Trophoblast cell (in vitro differentiated cells and primary cell): ENCODE data around the gene MYLIP.
A peak's percentile ranks its signal among the peaks of the same experiment; 100 is the strongest.

Source experiments
- DNase-seq, 2 donors: peaks; one replicate each; pipeline ENCODE4 v3.0.0-alpha.2; 2016
- H2AFZ ChIP-seq: 2 replicates; pipeline ENCODE4 v1.6.1; 2013; ENCODE audit warnings: low read length, moderate library complexity, mild to moderate bottlenecking; ENCODE audit not compliant: insufficient read depth, poor library complexity
- H2AK5ac ChIP-seq: 2 replicates; pipeline ENCODE4 v1.6.1; 2013; ENCODE audit warnings: mild to moderate bottlenecking, low read length
- H2BK120ac ChIP-seq: 2 replicates; pipeline ENCODE4 v1.6.1; 2013; ENCODE audit warnings: low read length, mild to moderate bottlenecking, moderate library complexity; ENCODE audit not compliant: insufficient read depth, poor library complexity
- H2BK12ac ChIP-seq: 2 replicates; pipeline ENCODE4 v1.6.1; 2013; ENCODE audit warnings: mild to moderate bottlenecking, low read length, moderate library complexity
- H2BK5ac ChIP-seq: 2 replicates; pipeline ENCODE4 v1.6.1; 2013; ENCODE audit warnings: low read length, low read depth, moderate library complexity, mild to moderate bottlenecking; ENCODE audit not compliant: poor library complexity
- H3K14ac ChIP-seq: 2 replicates; pipeline ENCODE4 v1.6.1; 2013; ENCODE audit warnings: mild to moderate bottlenecking, low read length
- H3K18ac ChIP-seq: 2 replicates; pipeline ENCODE4 v1.6.1; 2013; ENCODE audit warnings: mild to moderate bottlenecking, low read length
- H3K23ac ChIP-seq: 2 replicates; pipeline ENCODE4 v1.6.1; 2013; ENCODE audit warnings: low read length
- H3K27ac ChIP-seq: 2 replicates; pipeline ENCODE4 v1.5.1; 2013; ENCODE audit warnings: low read depth, mild to moderate bottlenecking, inconsistent platforms, low read length, moderate library complexity
- H3K27me3 ChIP-seq: 2 replicates; pipeline ENCODE4 v1.6.1; 2013; ENCODE audit warnings: inconsistent platforms, mild to moderate bottlenecking, low read length, moderate library complexity; ENCODE audit not compliant: insufficient read depth
- H3K36me3 ChIP-seq, 2 experiments: 1 replicate in 1 of 2; 2 replicates in 1 of 2; pipeline ENCODE4 v1.6.1; 2013; ENCODE audit warnings: low read length in 2 of 2, mild to moderate bottlenecking in 2 of 2, moderate library complexity in 1 of 2; ENCODE audit not compliant: insufficient read depth in 2 of 2, control insufficient read depth in 1 of 2
- H3K4ac ChIP-seq: 2 replicates; pipeline ENCODE4 v1.6.1; 2013; ENCODE audit warnings: low read depth, mild to moderate bottlenecking, low read length, moderate library complexity
- H3K4me1 ChIP-seq, 2 experiments: 1 replicate in 1 of 2; 2 replicates in 1 of 2; pipeline ENCODE4 v1.6.1; 2013; ENCODE audit warnings: low read length in 2 of 2, mild to moderate bottlenecking in 2 of 2, moderate library complexity in 1 of 2; ENCODE audit not compliant: insufficient read depth in 2 of 2, control insufficient read depth in 1 of 2
- H3K4me2 ChIP-seq: 2 replicates; pipeline ENCODE4 v1.6.1; 2013; ENCODE audit warnings: inconsistent platforms, mild to moderate bottlenecking, low read length, moderate library complexity
- H3K4me3 ChIP-seq: 2 replicates; pipeline ENCODE4 v1.5.1; 2013; ENCODE audit warnings: mild to moderate bottlenecking, low read depth, low read length, inconsistent platforms
- H3K79me1 ChIP-seq: one replicate; pipeline ENCODE4 v1.6.1; 2013; ENCODE audit warnings: low read length
- H3K79me2 ChIP-seq: 2 replicates; pipeline ENCODE4 v1.6.1; 2013; ENCODE audit warnings: low read length, mild to moderate bottlenecking; ENCODE audit not compliant: control insufficient read depth, insufficient read depth, poor library complexity
- H3K9ac ChIP-seq: 2 replicates; pipeline ENCODE4 v1.6.1; 2013; ENCODE audit warnings: mild to moderate bottlenecking, low read length
- H3K9me3 ChIP-seq: 2 replicates; pipeline ENCODE4 v1.6.1; 2013; ENCODE audit warnings: low read depth, mild to moderate bottlenecking, control low read depth, inconsistent platforms, low read length; ENCODE audit not compliant: insufficient read depth
- H4K12ac ChIP-seq: 2 replicates; pipeline ENCODE4 v1.6.1; 2013; ENCODE audit warnings: low read depth, mild to moderate bottlenecking, low read length, moderate library complexity
- H4K8ac ChIP-seq: 2 replicates; pipeline ENCODE4 v1.6.1; 2013; ENCODE audit warnings: low read depth, mild to moderate bottlenecking, low read length, moderate library complexity
- H4K91ac ChIP-seq: one replicate; pipeline ENCODE4 v1.6.1; 2013; ENCODE audit warnings: low read depth, mild to moderate bottlenecking, low read length, moderate library complexity
- WGBS: extraction: QIAGEN DNeasy Blood & Tissue Kit; methylation state at CpG from one replicate; pipeline ENCODE4 v1.1.7; 2013; ENCODE audit warnings: missing lambda C conversion rate; ENCODE audit not compliant: insufficient read length, insufficient coverage; ENCODE audit errors: extremely low coverage; 5-methylcytosine and 5-hydroxymethylcytosine counted together

MYLIP gene

GRCh38 chr6:16168121-16168520 lies 39.2 kb downstream of the MYLIP start:
- WGBS: no CpG with 5 or more reads among the region's 5 CpGs
- Histone ChIP-seq H3K9me3 (no peaks in the 10 kb centered on the region), H3K4me1 (peaks cover 4 to 9% of the 10 kb centered on the region in 2 experiments), H3K18ac (no peak overlapping the region), H3K4me2 (peak overlapping the region; percentile 24), H3K79me1 (peaks cover 7% of the 10 kb centered on the region), H3K4ac (no peak overlapping the region), H2BK120ac (no peak overlapping the region), H2AK5ac (no peak overlapping the region), H3K4me3 (no peak overlapping the region), H2AFZ (no peak overlapping the region), H3K27me3 (no peaks in the 10 kb centered on the region), H3K79me2 (no peaks in the 10 kb centered on the region), H3K9ac (no peak overlapping the region), H2BK5ac (peak overlapping the region; percentile 52), H4K12ac (no peak overlapping the region), H3K27ac (peak overlapping the region; percentile 64), H4K91ac (peak overlapping the region; percentile 56), H2BK12ac (peak overlapping the region; percentile 77), H4K8ac (no peak overlapping the region), H3K23ac (no peak overlapping the region), H3K14ac (no peak overlapping the region), H3K36me3 (no peaks in the 10 kb centered on the region)
- DNase-seq: peak; percentile 58 to 92

- H3K27me3 ChIP-seq: no peaks in the 10 kb centered on the region
- H3K23ac ChIP-seq: no peak overlapping the region
- H3K4me2 ChIP-seq: no peak overlapping the region
- H3K4ac ChIP-seq: no peak overlapping the region
- H3K9me3 ChIP-seq: no peaks in the 10 kb centered on the region
- no peak overlapping the region for H3K18ac ChIP-seq
- no peak for DNase-seq
- peak overlapping the region; percentile 55 for H2BK120ac ChIP-seq
- peak overlapping the region; percentile 36 for H2BK5ac ChIP-seq
- H4K91ac ChIP-seq: peak overlapping the region; percentile 71
- no peak overlapping the region for H4K12ac ChIP-seq
- H3K9ac ChIP-seq: no peak overlapping the region
- H3K27ac ChIP-seq: peak overlapping the region; percentile 64
- H3K36me3 ChIP-seq: no peaks in the 10 kb centered on the region
- no peaks in the 10 kb centered on the region for H3K79me2 ChIP-seq
- peak overlapping the region; percentile 49 for H4K8ac ChIP-seq
- H3K14ac ChIP-seq: no peak overlapping the region
- H3K79me1 ChIP-seq: peaks cover 7% of the 10 kb centered on the region
- H2BK12ac ChIP-seq: peak overlapping the region; percentile 26
- no peak overlapping the region for H2AFZ ChIP-seq
- peaks cover 4 to 9% of the 10 kb centered on the region in 2 experiments for H3K4me1 ChIP-seq
- WGBS: no CpG with 5 or more reads among the region's 3 CpGs
- no peak overlapping the region for H3K4me3 ChIP-seq
- no peak overlapping the region for H2AK5ac ChIP-seq
Measured at GRCh38 chr6:16168858-16169257, 40.0 kb downstream of the MYLIP start.

DNA sequence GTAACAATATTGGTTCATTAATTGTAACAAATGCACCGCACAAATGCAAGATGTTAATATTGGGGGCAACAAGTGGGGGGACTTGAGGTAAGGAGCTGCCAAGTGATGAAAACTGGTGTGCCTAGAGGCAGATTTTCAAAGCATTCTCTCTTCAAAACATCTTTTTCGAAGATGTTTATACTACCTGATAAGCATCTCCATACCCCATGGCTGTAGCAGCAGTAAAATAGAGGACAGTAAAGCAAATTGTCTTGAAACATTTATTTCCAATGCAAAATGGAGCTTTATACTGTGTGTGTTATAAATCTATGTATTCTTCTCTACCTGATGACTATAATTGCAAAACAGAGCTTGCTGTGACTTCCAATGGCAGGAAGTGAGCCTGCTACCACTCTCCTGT lies 42.5 kb downstream of the MYLIP start:
- Histone ChIP-seq H3K9ac (no peak overlapping the region), H3K79me1 (peaks cover 5% of the 10 kb centered on the region), H4K8ac (no peak overlapping the region), H2AK5ac (no peak overlapping the region), H2BK5ac (no peak overlapping the region), H3K27ac (no peak overlapping the region), H3K79me2 (no peaks in the 10 kb centered on the region), H3K4me1 (peaks cover 4 to 9% of the 10 kb centered on the region in 2 experiments), H3K23ac (no peak overlapping the region), H3K4me2 (no peak overlapping the region), H4K12ac (no peak overlapping the region), H2BK120ac (no peak overlapping the region), H3K14ac (no peak overlapping the region), H3K27me3 (no peaks in the 10 kb centered on the region), H3K9me3 (no peaks in the 10 kb centered on the region), H2AFZ (no peak overlapping the region), H3K4ac (no peak overlapping the region), H4K91ac (no peak overlapping the region), H2BK12ac (no peak overlapping the region), H3K36me3 (no peaks in the 10 kb centered on the region), H3K4me3 (no peak overlapping the region), H3K18ac (no peak overlapping the region)
- no peak for DNase-seq
- WGBS: no CpG with 5 or more reads among the region's 2 CpGs

DNA sequence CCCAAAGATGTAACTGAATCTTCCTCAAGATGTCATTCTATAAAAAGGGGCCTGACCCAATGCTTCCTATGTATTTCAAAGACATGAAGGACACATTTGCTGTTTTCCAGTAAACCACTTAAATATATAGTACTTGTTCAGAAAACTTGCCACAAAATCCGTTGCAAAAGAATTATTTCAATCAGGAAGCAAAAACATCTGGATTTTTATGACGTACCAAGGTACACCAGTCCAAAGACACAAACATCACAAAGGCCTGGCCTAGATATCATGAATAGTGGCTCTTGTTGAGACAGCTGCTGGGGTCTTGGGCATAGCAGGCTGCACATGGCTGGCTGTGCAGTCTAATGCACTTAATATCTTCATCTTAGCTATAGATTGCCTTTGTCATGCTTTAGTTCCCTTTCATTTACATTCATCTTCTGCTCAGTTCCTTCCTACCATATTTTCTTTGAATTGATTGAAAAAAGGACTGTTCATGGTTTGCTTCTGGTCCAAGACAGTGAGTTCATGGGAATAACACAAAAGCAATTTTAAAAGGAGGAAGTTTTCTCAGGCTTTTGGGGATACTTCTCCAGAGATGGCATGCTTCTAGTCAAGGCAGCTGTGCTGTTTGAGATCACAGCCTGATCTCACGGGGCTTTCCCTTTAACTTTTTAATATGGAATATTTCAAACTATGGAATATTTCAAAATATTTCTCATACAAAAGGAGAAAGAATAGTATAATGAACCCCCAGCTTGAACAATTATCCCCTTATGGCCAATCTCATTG lies 44.5 kb downstream of the MYLIP start:
- no peaks in the 10 kb centered on the region for H3K27me3 ChIP-seq
- no peak overlapping the region for H2AK5ac ChIP-seq
- H3K23ac ChIP-seq: no peak overlapping the region
- H3K9ac ChIP-seq: no peak overlapping the region
- H3K79me1 ChIP-seq: peaks cover 3% of the 10 kb centered on the region
- no peak overlapping the region for H3K14ac ChIP-seq
- peaks cover 3 to 4% of the 10 kb centered on the region in 2 experiments for H3K4me1 ChIP-seq
- WGBS: no CpG with 5 or more reads among the region's 3 CpGs
- H3K4ac ChIP-seq: no peak overlapping the region
- no peak overlapping the region for H3K4me3 ChIP-seq
- H4K12ac ChIP-seq: no peak overlapping the region
- no peak overlapping the region for H3K27ac ChIP-seq
- H3K4me2 ChIP-seq: no peak overlapping the region
- H3K79me2 ChIP-seq: no peaks in the 10 kb centered on the region
- H3K9me3 ChIP-seq: no peaks in the 10 kb centered on the region
- H2AFZ ChIP-seq: no peak overlapping the region
- H2BK12ac ChIP-seq: no peak overlapping the region
- no peak overlapping the region for H4K91ac ChIP-seq
- H2BK5ac ChIP-seq: no peak overlapping the region
- no peaks in the 10 kb centered on the region for H3K36me3 ChIP-seq
- H3K18ac ChIP-seq: no peak overlapping the region
- no peak overlapping the region for H4K8ac ChIP-seq
- no peak overlapping the region for H2BK120ac ChIP-seq
- DNase-seq: no peak
